ENCODE measurements around the gene ASIC4. TPM values are rescaled to one million over a fixed set of nuclear protein-coding genes. Genes with fewer than 3 reads are reported as not detected.

Gene ASIC4
- total RNA-seq, 1 donor from 2014 or later = 0.55 TPM

- Histone ChIP-seq H3K4me1 (peaks cover 9% of the 10 kb centered on the region), H3K27me3 (peaks cover 69% of the 10 kb centered on the region), H3K36me3 (no peaks in the 10 kb centered on the region), H3K9me3 (no peaks in the 10 kb centered on the region), H3K4me3 (no peak overlapping the region), H3K27ac (no peak overlapping the region)
- intact Hi-C loops (cut with DNase I) = no loop called here
- ATAC-seq (no peak), DNase-seq (no peak)
- TF ChIP-seq CTCF (IDR thresholded peaks at IDR 0.05) = no peak
Observed at GRCh38 chr2:219493086-219493485, 21.2 kb upstream of the ASIC4 start.

- Histone ChIP-seq H3K27ac (no peak overlapping the region), H3K4me1 (peaks cover 19% of the 10 kb centered on the region), H3K27me3 (peaks cover 59% of the 10 kb centered on the region), H3K4me3 (no peak overlapping the region), H3K36me3 (no peaks in the 10 kb centered on the region), H3K9me3 (no peaks in the 10 kb centered on the region)
- ATAC-seq = no peak
- DNase-seq = no peak
- TF ChIP-seq CTCF (IDR thresholded peaks at IDR 0.05) = no peak
- intact Hi-C loops (cut with DNase I) = no loop called here
Observed at GRCh38 chr2:219494952-219495530, 19.2 kb upstream of the ASIC4 start.

- no peak for DNase-seq
- H3K27me3 ChIP-seq = peaks cover 59% of the 10 kb centered on the region
Observed at GRCh38 chr2:219495531-219496122, 18.7 kb upstream of the ASIC4 start.

DNA sequence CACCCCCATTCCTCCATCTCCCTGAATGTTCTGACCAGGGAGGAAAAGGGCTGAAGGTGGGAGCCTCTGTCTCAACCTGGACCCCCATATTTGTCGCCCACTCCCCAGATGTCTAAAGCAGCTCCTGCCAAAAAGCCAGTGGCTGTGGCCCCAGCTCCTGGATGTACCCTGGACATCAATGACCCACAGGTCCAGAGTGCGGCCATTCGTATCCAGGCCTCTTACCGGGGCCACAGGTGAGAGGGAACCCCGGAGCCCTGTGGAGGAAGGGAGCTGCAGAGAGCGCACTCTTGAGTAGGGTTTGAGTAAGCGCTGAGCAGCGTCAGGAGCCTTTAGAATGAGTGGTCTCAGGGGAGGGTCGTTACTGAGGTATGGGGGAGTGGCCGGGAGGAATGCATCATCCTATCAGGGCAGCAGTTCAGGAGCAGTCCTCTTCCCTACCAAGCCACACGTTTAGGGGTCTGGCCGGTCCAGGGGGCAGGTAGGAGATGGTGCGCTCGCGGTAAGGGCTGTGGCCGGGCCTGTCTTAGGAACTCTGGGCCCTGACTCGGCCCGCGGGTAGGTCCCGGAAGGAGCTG, 17.9 kb upstream of the ASIC4 start:
- ATAC-seq = no peak
- Histone ChIP-seq H3K4me1 (peaks cover 21% of the 10 kb centered on the region), H3K27ac (no peak overlapping the region), H3K36me3 (no peaks in the 10 kb centered on the region), H3K9me3 (no peaks in the 10 kb centered on the region), H3K27me3 (peaks cover 58% of the 10 kb centered on the region), H3K4me3 (no peak overlapping the region)
- no peak for TF ChIP-seq CTCF (IDR thresholded peaks at IDR 0.05)
- intact Hi-C loops (cut with DNase I) = no loop called here
- DNase-seq = no peak

More at GRCh38 chr2:219495531-219496122, 18.7 kb upstream of the ASIC4 start:
- Histone ChIP-seq H3K9me3 (no peaks in the 10 kb centered on the region), H3K4me3 (no peak overlapping the region), H3K36me3 (no peaks in the 10 kb centered on the region), H3K27ac (no peak overlapping the region), H3K4me1 (peaks cover 21% of the 10 kb centered on the region)
- no peak for ATAC-seq
- intact Hi-C loops (cut with DNase I) = no loop called here
- TF ChIP-seq CTCF (IDR thresholded peaks at IDR 0.05) = peak; percentile 58

DNA sequence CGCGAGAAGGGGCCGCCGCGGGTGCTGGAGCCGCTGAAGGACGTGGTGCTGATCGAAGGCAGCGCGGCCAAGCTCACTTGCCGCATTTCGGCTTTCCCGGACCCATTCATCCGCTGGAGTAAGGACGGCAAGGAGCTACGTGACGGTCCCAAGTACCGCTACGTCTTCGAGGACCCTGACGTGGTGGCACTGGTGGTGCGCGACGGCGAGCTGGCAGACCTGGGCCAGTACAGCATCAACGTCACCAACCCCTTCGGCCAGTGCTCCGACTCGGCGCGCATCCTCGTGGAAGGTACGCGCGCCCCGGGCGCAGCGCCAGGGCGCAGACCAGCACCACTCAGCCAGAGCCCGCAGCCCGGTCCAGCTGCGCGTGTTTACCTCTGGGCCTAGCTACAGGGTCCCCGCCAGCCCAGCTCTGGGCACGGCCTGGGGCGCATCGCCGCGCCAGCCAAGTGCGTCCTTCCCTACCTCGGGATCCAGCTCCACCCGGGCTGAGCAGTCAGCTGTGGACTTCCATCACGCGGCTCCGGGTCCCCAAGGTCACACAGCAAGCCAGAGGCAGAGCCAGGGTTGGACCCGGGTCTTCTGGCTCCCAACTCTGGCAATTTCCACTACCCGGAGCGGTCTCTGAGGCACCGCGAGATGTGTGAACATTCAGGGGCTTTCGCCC, 17.3 kb upstream of the ASIC4 start:
- no peak for ATAC-seq
- intact Hi-C loops (cut with DNase I) = no loop called here

More for the DNA sequence above, 17.3 kb upstream of the ASIC4 start:
- H3K4me3 ChIP-seq = peak overlapping the region; percentile 90
- peaks cover 52% of the 10 kb centered on the region for H3K27me3 ChIP-seq
- no peaks in the 10 kb centered on the region for H3K9me3 ChIP-seq
- H3K36me3 ChIP-seq = no peaks in the 10 kb centered on the region
- TF ChIP-seq CTCF (IDR thresholded peaks at IDR 0.05) = no peak
- peaks cover 21% of the 10 kb centered on the region for H3K4me1 ChIP-seq
- DNase-seq = no peak
- H3K27ac ChIP-seq = peak overlapping the region; percentile 89

Data from upper lobe of right lung (tissue), 1 donor.